ENCODE results near the gene FSTL5.

DNA sequence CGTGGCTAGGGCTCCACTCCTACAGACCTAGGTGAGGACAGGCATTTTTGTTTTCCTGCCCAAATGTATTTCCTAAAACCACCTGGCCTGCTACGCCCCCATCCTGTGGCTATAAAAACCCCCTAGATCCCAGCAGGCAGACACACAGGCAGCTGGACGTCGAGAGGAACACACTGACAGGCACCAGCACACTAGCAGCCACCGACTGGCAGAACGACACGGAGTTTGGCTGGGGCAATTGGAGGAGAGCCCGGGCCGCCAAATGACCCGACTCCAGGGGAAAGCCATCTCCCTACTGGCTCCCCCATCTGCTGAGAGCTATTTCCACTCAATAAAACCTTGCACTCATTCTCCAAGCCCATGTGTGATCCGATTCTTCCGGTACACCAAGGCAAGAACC lies 516.0 kb downstream of the FSTL5 start:
- TF ChIP-seq TARDBP (IDR thresholded peaks at IDR 0.05) (no peak), FOXM1 (IDR thresholded peaks at IDR 0.05; ENCODE audit: borderline replicate concordance) (no peak), FOXA1 (IDR thresholded peaks at IDR 0.05) (no peak), LEF1 (IDR thresholded peaks at IDR 0.05; ENCODE audit: borderline replicate concordance) (no peak), ARNT (IDR thresholded peaks at IDR 0.05) (no peak), BHLHE40 (IDR thresholded peaks at IDR 0.05; ENCODE audit: borderline replicate concordance) (no peak), FOXK2 (IDR thresholded peaks at IDR 0.05) (no peak), SUZ12 (IDR thresholded peaks at IDR 0.05) (no peak), L3MBTL2 (conservative IDR thresholded peaks at IDR 0.05) (no peak), SP1 (IDR thresholded peaks at IDR 0.05) (no peak), NFRKB (IDR thresholded peaks at IDR 0.05) (no peak)
- TF ChIP-seq, protein P1, sequence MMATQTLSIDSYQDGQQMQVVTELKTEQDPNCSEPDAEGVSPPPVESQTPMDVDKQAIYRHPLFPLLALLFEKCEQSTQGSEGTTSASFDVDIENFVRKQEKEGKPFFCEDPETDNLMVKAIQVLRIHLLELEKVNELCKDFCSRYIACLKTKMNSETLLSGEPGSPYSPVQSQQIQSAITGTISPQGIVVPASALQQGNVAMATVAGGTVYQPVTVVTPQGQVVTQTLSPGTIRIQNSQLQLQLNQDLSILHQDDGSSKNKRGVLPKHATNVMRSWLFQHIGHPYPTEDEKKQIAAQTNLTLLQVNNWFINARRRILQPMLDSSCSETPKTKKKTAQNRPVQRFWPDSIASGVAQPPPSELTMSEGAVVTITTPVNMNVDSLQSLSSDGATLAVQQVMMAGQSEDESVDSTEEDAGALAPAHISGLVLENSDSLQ (IDR thresholded peaks at IDR 0.05) = no peak
